Measurements from ENCODE around the gene PARD3. TPM values are rescaled to one million over a fixed set of nuclear protein-coding genes. Genes with fewer than 3 reads are reported as not detected.
A peak's percentile ranks its signal among the peaks of the same experiment; 100 is the strongest.

Gene PARD3
- total RNA-seq, 1 donor from 2014 or later: 58.7 TPM

DNA sequence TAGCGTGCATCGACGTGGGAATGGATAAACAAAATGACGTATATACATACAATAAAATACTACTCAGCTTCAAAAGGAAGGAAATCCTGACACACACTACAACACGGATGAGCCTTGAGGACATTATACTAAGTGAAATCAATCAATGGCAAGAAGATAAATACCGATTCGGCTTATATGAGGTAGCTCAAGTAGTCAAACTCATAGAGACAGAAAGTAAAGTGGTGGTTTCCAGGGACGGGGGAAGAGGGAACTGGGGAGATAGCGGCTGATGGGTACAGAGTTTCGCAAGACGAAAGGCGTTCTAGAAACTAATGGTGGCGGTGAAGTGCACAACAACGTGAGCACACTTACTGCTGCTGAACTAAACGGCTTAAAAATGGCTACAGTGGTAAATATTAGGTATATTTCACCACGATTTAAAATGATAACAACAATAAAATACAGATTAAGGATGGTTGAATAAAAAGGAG, 516.7 kb downstream of the PARD3 start:
- H3K4me1 ChIP-seq: no peaks in the 10 kb centered on the region
- no peak for DNase-seq (ENCODE audit: low spot score)
- H3K27ac ChIP-seq: no peak overlapping the region
- H3K9me3 ChIP-seq (ENCODE audit: low read depth): no peaks in the 10 kb centered on the region
- H3K36me3 ChIP-seq: no peaks in the 10 kb centered on the region
- H3F3A ChIP-seq (ENCODE audit: low read depth): no peaks in the 10 kb centered on the region
- Mint-ChIP-seq H3K27ac (no peak overlapping the region), H3K9me3 (no peaks in the 10 kb centered on the region), H3K27me3 (ENCODE audit: insufficient read depth, low read depth) (peaks cover 5% of the 10 kb centered on the region), H3K36me3 (peaks cover 11% of the 10 kb centered on the region), H3K4me1 (peaks cover 30% of the 10 kb centered on the region), H3K4me3 (no peak overlapping the region)
- no peaks in the 10 kb centered on the region for H3K79me2 ChIP-seq (ENCODE audit: low read depth)
- no peak overlapping the region for H2AFZ ChIP-seq (replicated peaks)
- no peak for TF ChIP-seq EZH2 (IDR thresholded peaks at IDR 0.05)
- H3K9ac ChIP-seq: no peak overlapping the region
- H3K27me3 ChIP-seq: no peaks in the 10 kb centered on the region
- H3K4me3 ChIP-seq: no peak overlapping the region
- H4K20me1 ChIP-seq (ENCODE audit: low read depth): no peaks in the 10 kb centered on the region
- no peak overlapping the region for H3K4me2 ChIP-seq

DNA sequence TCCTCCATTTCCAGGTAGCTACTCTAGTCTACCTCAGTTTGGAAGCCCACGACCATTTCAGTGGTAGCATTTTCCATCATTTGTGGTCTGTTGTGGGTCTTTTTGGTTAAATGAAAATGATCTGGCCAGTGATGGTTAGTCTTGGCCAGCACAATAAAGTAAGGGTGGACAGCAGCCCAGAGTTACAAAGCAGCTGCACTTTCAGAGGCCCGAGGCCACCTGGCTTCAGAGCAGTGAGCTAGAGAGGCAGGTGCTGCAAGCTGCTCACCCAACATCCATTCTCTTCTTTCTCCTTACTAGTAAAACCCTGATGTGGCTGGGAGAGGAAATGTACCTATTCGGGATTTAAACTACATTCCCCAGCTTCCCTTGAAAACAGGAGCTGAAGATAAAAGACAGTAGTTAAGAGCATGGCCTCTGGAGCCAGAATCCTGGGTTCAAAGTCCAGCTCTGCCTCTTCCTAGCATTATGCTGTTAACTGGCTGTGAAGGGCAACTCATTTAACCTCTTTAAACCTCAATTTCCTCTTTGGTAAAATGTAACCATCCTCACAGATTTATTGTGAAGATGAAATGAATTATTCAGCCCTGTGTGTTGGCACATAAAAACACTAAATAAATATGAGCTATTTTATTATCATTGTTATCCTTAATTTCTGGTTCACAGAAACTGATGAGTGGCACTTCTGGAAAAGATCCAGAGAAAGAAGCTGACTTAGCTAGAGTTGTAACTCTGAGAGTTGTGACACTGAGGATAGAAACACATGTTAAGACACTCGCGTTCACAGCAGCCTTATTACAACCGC, 517.4 kb downstream of the PARD3 start:
- Histone ChIP-seq H3K4me2 (no peak overlapping the region), H3K27ac (no peak overlapping the region), H3K9ac (no peak overlapping the region), H3K27me3 (no peaks in the 10 kb centered on the region), H3K36me3 (no peaks in the 10 kb centered on the region), H3K4me1 (no peaks in the 10 kb centered on the region), H3K9me3 (ENCODE audit: low read depth) (no peaks in the 10 kb centered on the region), H2AFZ (replicated peaks) (no peak overlapping the region), H3K4me3 (no peak overlapping the region), H3F3A (ENCODE audit: low read depth) (no peaks in the 10 kb centered on the region), H4K20me1 (ENCODE audit: low read depth) (no peaks in the 10 kb centered on the region), H3K79me2 (ENCODE audit: low read depth) (no peaks in the 10 kb centered on the region)
- H3K36me3 Mint-ChIP-seq: peaks cover 11% of the 10 kb centered on the region
- H3K27ac Mint-ChIP-seq: no peak overlapping the region
- H3K9me3 Mint-ChIP-seq: no peaks in the 10 kb centered on the region
- H3K27me3 Mint-ChIP-seq (ENCODE audit: insufficient read depth, low read depth): peaks cover 4% of the 10 kb centered on the region
- no peak overlapping the region for H3K4me3 Mint-ChIP-seq
- TF ChIP-seq, protein P1, sequence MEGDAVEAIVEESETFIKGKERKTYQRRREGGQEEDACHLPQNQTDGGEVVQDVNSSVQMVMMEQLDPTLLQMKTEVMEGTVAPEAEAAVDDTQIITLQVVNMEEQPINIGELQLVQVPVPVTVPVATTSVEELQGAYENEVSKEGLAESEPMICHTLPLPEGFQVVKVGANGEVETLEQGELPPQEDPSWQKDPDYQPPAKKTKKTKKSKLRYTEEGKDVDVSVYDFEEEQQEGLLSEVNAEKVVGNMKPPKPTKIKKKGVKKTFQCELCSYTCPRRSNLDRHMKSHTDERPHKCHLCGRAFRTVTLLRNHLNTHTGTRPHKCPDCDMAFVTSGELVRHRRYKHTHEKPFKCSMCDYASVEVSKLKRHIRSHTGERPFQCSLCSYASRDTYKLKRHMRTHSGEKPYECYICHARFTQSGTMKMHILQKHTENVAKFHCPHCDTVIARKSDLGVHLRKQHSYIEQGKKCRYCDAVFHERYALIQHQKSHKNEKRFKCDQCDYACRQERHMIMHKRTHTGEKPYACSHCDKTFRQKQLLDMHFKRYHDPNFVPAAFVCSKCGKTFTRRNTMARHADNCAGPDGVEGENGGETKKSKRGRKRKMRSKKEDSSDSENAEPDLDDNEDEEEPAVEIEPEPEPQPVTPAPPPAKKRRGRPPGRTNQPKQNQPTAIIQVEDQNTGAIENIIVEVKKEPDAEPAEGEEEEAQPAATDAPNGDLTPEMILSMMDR (IDR thresholded peaks at IDR 0.05): no peak
- TF ChIP-seq EZH2 (IDR thresholded peaks at IDR 0.05): no peak
- no peak for TF ChIP-seq EZH2phosphoT487 (IDR thresholded peaks at IDR 0.05)
- peaks cover 36% of the 10 kb centered on the region for H3K4me1 Mint-ChIP-seq
- no peak for DNase-seq (ENCODE audit: low spot score)

DNA sequence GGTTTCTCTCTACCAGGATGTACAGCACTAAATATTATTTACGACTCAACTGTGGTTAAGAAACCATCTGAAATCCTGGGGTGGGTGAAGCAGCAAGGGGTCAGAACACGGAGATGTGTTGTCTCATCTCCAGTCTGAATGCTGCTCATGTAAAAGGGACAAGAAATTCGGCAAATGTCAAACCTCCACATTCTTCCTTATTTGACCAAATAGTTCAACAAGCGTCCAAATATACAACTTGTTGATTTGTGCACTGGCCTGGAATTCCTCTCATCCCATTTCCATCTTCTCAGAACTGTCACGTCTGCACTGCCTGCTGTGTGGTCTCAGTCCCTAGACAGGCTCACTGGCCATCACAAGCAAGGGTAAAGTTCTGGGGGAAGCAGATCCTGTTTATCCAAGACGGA, 520.0 kb downstream of the PARD3 start:
- Histone ChIP-seq H3K36me3 (no peaks in the 10 kb centered on the region), H3K4me2 (no peak overlapping the region), H3K27me3 (no peaks in the 10 kb centered on the region), H4K20me1 (ENCODE audit: low read depth) (no peaks in the 10 kb centered on the region), H3K9ac (no peak overlapping the region), H3K4me1 (no peaks in the 10 kb centered on the region), H3F3A (ENCODE audit: low read depth) (no peaks in the 10 kb centered on the region), H3K4me3 (no peak overlapping the region), H2AFZ (replicated peaks) (no peak overlapping the region), H3K9me3 (ENCODE audit: low read depth) (no peaks in the 10 kb centered on the region), H3K79me2 (ENCODE audit: low read depth) (no peaks in the 10 kb centered on the region), H3K27ac (no peak overlapping the region)
- Mint-ChIP-seq H3K4me3 (no peak overlapping the region), H3K27me3 (ENCODE audit: insufficient read depth, low read depth) (peaks cover 5% of the 10 kb centered on the region), H3K27ac (peak overlapping the region; percentile 86), H3K36me3 (peaks cover 12% of the 10 kb centered on the region), H3K9me3 (no peaks in the 10 kb centered on the region), H3K4me1 (peaks cover 41% of the 10 kb centered on the region)
- no peak for TF ChIP-seq EZH2 (IDR thresholded peaks at IDR 0.05)
- TF ChIP-seq EZH2phosphoT487 (IDR thresholded peaks at IDR 0.05): no peak
- TF ChIP-seq, protein P1 (IDR thresholded peaks at IDR 0.05): no peak
- DNase-seq (ENCODE audit: low spot score): no peak

DNA sequence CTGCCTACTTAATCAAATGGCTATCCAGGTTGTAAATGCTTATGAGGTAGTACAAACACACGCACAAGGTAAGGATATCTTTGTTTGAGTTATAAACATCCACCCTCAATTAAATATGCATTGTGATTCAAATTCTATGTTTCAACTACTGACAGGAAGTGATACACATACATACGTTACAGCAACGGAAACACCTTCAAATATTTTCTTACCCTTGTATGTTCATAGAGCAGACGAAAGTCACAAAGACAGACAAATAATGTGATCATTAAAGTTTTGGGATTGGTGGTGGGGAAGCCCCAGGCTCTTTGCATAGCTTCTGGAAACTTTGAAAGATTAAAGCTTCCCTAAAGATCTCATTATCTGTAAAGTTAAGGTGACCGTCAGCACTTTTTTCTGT, 521.0 kb downstream of the PARD3 start:
- Mint-ChIP-seq H3K4me1 (peaks cover 37% of the 10 kb centered on the region), H3K27ac (no peak overlapping the region), H3K36me3 (peaks cover 12% of the 10 kb centered on the region), H3K9me3 (no peaks in the 10 kb centered on the region), H3K27me3 (ENCODE audit: insufficient read depth, low read depth) (peaks cover 5% of the 10 kb centered on the region), H3K4me3 (no peak overlapping the region)
- no peak overlapping the region for H3K27ac ChIP-seq
- H3K36me3 ChIP-seq: no peaks in the 10 kb centered on the region
- no peaks in the 10 kb centered on the region for H4K20me1 ChIP-seq (ENCODE audit: low read depth)
- H3K4me3 ChIP-seq: no peak overlapping the region
- no peak overlapping the region for H3K4me2 ChIP-seq
- DNase-seq (ENCODE audit: low spot score): no peak
- no peaks in the 10 kb centered on the region for H3F3A ChIP-seq (ENCODE audit: low read depth)
- no peaks in the 10 kb centered on the region for H3K27me3 ChIP-seq
- H3K9me3 ChIP-seq (ENCODE audit: low read depth): no peaks in the 10 kb centered on the region
- no peaks in the 10 kb centered on the region for H3K79me2 ChIP-seq (ENCODE audit: low read depth)
- no peak overlapping the region for H3K9ac ChIP-seq
- TF ChIP-seq, protein P1 (IDR thresholded peaks at IDR 0.05): no peak
- TF ChIP-seq EZH2phosphoT487 (IDR thresholded peaks at IDR 0.05) (no peak), EZH2 (IDR thresholded peaks at IDR 0.05) (no peak)
- H3K4me1 ChIP-seq: no peaks in the 10 kb centered on the region
- H2AFZ ChIP-seq (replicated peaks): no peak overlapping the region

All from neural progenitor cell (in vitro differentiated cells).